SK-N-DZ (cell line): ENCODE measurements around the gene MACROH2A1.

Source experiments
- DNase-seq: peaks from one replicate; pipeline ENCODE4 v3.0.0-alpha.2; 2015; ENCODE audit warnings: low spot score

MACROH2A1 gene

DNA sequence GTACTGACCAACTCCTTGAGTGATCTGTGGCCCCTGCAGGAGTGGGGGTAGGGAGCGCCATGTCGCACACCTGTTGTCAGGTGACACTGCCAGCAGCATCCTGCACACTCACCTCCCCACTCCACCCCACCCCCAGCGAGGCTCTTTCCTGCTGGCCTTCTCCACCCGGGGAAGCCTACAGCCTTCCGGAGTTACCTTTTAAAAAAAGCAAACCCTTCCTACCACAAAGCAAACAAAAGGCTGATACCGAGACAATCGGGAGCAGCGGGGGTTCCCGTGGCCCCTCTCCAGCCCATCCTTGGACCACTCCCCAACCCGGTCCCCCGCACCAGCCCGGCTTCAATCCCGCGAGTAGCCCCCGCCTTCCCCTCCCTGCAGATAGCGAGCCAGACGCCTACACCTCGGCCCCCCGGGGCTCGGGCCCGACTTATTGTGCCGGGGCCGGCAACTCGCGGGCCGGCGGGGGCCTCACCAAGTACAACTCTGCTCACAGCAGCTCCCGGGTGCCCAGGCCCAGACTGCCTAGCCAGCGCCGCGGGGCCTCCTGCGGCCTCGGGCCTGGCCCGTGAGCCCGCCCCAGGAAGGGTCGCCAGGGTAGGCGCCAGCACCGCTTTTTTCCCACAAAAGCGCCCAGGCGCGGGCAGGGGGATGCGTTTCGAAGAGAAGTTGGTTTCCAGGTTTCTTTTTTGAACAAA, 724 bp downstream of the MACROH2A1 start:
- DNase-seq = no peak

- DNase-seq = no peak
These were observed 1.9 kb downstream of the MACROH2A1 start for GRCh38 chr5:135397084-135397483.

GRCh38 chr5:135396459-135397055, 2.5 kb downstream of the MACROH2A1 start:
- no peak for DNase-seq

- DNase-seq = no peak
These were observed 3.2 kb downstream of the MACROH2A1 start for GRCh38 chr5:135395866-135396265.

- DNase-seq = no peak
These were observed 3.6 kb downstream of the MACROH2A1 start for GRCh38 chr5:135395451-135395850.

- no peak for DNase-seq
These were observed 4.9 kb downstream of the MACROH2A1 start for GRCh38 chr5:135394095-135394494.

- DNase-seq = no peak
These were observed 5.3 kb downstream of the MACROH2A1 start for GRCh38 chr5:135393691-135394090.

DNA sequence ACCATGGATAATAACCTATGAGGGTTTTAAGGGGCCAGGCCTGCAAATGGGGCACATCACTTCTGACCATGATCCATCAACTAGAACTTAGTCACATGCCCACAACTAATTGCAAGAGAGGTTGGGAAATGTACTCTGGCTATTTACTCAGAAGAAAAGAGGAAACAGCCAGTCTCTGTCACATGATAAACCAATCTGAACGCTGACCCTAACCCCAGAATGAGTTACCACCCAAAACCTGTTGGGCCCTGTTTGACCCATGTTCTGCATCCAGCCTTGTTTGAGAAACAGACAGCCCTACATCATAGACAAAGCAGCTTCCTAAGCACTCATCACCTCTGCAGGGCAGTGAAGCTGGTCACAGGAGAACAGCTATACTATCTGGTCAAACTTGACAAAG, 5.8 kb downstream of the MACROH2A1 start:
- DNase-seq = no peak

- no peak for DNase-seq
These were observed 6.8 kb downstream of the MACROH2A1 start for GRCh38 chr5:135392256-135392655.

- DNase-seq = no peak
These were observed 7.2 kb downstream of the MACROH2A1 start for GRCh38 chr5:135391869-135392255.

GRCh38 chr5:135391116-135391868, 7.7 kb downstream of the MACROH2A1 start:
- no peak for DNase-seq

DNA sequence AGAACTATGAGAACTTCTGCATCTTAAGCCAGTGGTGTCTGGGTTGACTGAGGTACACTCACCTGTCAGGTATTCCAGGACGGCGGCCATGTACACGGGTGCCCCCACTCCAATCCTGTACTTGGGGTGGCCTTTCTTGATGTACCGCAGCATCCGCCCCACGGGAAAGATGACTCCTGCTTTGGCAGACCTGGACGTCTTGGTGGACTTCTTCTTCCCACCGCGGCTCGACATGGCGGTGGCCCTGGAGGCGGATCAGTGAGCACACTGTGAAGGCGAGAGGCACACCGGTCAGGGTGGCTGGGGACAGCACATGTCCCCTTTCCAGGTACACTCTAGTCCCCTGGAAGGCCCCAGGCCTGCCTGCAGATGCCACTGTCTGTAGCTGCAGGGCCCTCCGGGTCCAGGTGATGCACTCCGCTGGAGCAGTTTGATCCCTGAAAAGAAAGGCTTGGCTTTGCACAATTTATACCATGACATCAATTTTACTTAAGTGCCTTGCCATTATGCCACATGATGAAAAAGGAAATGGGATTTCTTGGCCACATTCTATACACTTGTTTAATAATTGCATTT, 10.1 kb downstream of the MACROH2A1 start:
- no peak for DNase-seq

- DNase-seq = no peak
These were observed 11.4 kb downstream of the MACROH2A1 start for GRCh38 chr5:135387629-135387960.

- DNase-seq = no peak
These were observed 12.0 kb downstream of the MACROH2A1 start for GRCh38 chr5:135386886-135387628.

DNA sequence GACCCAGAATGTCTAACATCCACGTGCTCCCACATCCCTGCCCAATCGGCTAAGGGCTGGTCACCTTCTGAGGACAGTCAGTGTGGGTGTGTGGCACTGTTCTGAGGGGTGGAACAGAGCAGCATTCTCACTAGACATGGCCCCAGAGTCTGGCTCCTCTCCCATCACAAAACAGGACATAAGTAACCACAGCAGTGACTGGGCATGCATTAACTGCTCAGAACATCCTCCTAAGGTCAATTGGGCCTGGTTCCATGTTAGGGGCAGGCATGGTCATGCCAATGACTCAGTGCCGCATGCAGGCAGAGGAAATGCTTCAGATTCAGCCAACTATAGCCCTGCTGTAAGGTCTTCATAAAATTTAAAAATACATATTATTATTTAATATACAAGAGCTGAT, 12.9 kb downstream of the MACROH2A1 start:
- DNase-seq = no peak

- DNase-seq = no peak
These were observed 13.5 kb downstream of the MACROH2A1 start for GRCh38 chr5:135385576-135385975.

GRCh38 chr5:135384898-135385297, 14.1 kb downstream of the MACROH2A1 start:
- no peak for DNase-seq

- no peak for DNase-seq
These were observed 15.1 kb downstream of the MACROH2A1 start for GRCh38 chr5:135383803-135384495.

DNA sequence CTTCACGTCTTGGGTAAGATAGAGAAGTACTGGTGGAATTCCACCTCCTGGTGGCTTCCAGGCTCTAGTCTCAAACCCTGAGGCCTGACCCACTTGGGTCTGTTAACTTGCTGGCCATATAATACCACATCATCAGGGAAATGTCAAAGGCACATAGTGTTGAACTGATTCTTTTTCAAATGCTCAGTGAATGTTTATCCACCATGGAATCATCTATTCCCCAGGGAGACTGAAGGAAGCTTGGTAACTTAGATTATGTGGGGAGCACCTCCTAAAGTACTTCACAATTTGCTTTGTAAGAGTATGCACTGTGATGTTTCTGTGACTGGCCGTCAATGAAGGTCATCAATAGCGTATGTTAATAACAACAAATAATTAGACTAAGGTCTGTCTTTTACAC, 16.1 kb downstream of the MACROH2A1 start:
- DNase-seq = no peak

DNA sequence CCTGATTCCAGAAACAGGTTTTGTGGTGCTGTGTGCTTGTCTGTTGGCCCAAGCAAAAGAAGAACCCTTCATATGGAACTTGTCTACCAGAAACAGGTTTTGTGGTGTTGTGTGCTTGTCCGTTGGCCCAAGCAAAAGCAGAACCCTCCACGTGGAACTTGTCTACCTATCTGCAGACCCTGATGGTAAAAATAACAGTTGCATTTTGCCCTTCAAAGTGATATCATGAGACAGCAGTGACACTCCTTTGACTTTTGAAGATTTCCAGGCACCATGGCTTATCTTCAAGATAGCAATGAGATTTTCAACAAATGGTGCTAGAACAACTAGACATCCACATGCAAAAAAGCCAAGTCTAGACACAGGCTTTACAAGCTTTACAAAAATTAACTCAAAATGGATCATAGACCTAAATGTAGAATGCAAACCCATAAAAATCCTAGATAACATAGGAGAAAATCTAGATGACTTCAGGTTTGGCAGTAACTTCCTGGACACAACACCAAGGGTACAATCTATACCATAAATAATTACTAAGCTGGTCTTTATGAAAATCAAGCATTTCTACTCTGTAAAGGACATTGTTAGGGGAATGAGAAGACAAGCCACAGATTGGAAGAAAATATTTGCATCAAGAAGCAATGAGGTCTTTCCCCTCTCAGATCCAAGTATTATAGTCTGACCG, 16.8 kb downstream of the MACROH2A1 start:
- DNase-seq = peak; percentile 19
